Liver (tissue), 3 donors: Measurements from ENCODE around the gene VWCE.

Experiments used
- CTCF ChIP-seq: fragments of 150-350 bp; IDR thresholded peaks from 2 replicates; pipeline ENCODE4 v1.5.1; 2017; ENCODE audit warnings: improper control_type of control experiment, low read depth, low read length; ENCODE audit not compliant: missing input control
- GABPA ChIP-seq, 2 donors: IDR thresholded peaks in 1 of 2; conservative IDR thresholded peaks in 1 of 2; 2 replicates each; pipeline ENCODE4 v1.6.1; 2016; ENCODE audit warnings: antibody characterized with exemption in 2 of 2, mild to moderate bottlenecking in 1 of 2, moderate library complexity in 1 of 2
- SP1 ChIP-seq: IDR thresholded peaks from 2 replicates; pipeline ENCODE4 v1.6.1; 2018; ENCODE audit warnings: antibody characterized with exemption, mild to moderate bottlenecking
- TF ChIP-seq, protein P1 (sequence below): IDR thresholded peaks from 2 replicates; pipeline ENCODE4 v1.6.1; 2016; ENCODE audit warnings: antibody characterized with exemption
- TF ChIP-seq, protein P2 (sequence below): IDR thresholded peaks from 2 replicates; pipeline ENCODE4 v1.6.1; 2016; ENCODE audit warnings: antibody characterized with exemption
- donor health status: healthy.
- donor health status: healthy.

DNA sequence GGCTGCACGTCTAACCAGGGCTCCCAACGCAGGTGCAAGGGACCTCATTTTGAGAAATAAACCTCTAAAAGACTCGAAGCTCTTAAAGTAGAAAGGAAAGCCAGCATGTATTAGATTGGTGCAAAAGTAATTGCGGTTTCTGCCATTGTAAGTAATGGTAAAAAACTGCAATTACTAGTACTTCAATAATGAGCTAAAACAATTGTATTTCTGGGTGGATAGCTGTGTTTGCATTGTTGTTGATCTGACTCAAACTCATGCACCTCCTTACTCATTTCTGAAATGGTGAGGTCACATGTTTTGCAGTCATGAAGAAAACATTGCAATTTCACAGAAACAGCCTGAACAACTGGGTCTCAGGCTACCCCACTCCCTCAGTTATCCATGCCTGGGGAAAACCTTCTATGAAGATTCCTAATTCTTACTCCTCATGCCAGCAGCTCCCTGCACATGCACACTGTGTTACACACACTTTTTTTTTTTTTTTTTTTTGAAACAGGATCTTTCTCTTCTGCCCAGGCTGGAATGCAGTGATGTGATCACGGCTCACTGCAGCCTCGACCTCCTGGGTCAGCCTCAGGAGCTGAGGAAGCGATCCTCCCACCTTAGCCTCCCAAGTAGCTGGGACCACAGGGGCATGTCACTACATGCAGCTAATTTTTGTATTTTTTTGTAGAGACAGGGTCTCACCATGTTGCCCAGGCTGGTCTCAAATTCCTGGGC lies 24.6 kb downstream of the VWCE start:
- no peak for TF ChIP-seq SP1
- no peak for TF ChIP-seq CTCF
- TF ChIP-seq, protein P1, sequence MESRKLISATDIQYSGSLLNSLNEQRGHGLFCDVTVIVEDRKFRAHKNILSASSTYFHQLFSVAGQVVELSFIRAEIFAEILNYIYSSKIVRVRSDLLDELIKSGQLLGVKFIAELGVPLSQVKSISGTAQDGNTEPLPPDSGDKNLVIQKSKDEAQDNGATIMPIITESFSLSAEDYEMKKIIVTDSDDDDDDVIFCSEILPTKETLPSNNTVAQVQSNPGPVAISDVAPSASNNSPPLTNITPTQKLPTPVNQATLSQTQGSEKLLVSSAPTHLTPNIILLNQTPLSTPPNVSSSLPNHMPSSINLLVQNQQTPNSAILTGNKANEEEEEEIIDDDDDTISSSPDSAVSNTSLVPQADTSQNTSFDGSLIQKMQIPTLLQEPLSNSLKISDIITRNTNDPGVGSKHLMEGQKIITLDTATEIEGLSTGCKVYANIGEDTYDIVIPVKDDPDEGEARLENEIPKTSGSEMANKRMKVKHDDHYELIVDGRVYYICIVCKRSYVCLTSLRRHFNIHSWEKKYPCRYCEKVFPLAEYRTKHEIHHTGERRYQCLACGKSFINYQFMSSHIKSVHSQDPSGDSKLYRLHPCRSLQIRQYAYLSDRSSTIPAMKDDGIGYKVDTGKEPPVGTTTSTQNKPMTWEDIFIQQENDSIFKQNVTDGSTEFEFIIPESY = no peak
- TF ChIP-seq GABPA (IDR thresholded peaks at IDR 0.05 in 1 of 2, conservative IDR thresholded peaks at IDR 0.05 in 1 of 2) = no peak
- TF ChIP-seq, protein P2, sequence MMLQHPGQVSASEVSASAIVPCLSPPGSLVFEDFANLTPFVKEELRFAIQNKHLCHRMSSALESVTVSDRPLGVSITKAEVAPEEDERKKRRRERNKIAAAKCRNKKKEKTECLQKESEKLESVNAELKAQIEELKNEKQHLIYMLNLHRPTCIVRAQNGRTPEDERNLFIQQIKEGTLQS = no peak
